ENCODE measurements around the gene SPAST. TPM values are rescaled to one million over a fixed set of nuclear protein-coding genes. Genes with fewer than 3 reads are reported as not detected.
A peak's percentile ranks its signal among the peaks of the same experiment; 100 is the strongest.
"Not testable (repeated sequence)": the region's sequence is repeated elsewhere in the genome, so short reads cannot be mapped to it uniquely, and the experiment has no call there.

Gene SPAST
- total and polyA plus RNA-seq, 8 donors: 16.0 to 25.7 (median 22.9) TPM

DNA sequence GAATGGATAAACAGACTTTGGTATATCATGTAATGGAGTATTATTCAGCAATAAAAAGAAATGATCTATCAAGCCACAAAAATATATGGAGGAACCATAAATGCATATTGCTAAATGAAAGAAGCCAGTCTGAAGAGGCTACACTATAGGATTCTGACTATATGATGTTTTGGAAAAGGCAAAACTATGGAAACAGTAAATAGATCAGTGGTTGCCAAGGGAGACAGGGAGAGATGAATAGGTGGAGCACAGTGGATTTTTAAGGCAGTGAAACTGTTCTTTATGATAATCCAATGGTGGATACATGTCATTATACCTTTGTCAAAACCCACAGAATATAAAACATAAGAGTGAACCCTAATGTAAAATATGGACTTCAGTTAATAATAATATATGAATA, 61.3 kb downstream of the SPAST start:
- Histone ChIP-seq H3K27me3 (no peaks in the 10 kb centered on the region), H3K9me3 (no peaks in the 10 kb centered on the region), H3K4me1 (no peaks in the 10 kb centered on the region), H3K4me3 (no peak overlapping the region), H3K36me3 (peaks cover 0 to 74% of the 10 kb centered on the region in 2 donors), H3K27ac (no peak overlapping the region)
- ATAC-seq (no peak), DNase-seq (no peak)
- intact Hi-C loops (cut with DNase I): no loop called here
- TF ChIP-seq, protein P1, sequence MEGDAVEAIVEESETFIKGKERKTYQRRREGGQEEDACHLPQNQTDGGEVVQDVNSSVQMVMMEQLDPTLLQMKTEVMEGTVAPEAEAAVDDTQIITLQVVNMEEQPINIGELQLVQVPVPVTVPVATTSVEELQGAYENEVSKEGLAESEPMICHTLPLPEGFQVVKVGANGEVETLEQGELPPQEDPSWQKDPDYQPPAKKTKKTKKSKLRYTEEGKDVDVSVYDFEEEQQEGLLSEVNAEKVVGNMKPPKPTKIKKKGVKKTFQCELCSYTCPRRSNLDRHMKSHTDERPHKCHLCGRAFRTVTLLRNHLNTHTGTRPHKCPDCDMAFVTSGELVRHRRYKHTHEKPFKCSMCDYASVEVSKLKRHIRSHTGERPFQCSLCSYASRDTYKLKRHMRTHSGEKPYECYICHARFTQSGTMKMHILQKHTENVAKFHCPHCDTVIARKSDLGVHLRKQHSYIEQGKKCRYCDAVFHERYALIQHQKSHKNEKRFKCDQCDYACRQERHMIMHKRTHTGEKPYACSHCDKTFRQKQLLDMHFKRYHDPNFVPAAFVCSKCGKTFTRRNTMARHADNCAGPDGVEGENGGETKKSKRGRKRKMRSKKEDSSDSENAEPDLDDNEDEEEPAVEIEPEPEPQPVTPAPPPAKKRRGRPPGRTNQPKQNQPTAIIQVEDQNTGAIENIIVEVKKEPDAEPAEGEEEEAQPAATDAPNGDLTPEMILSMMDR (IDR thresholded peaks at IDR 0.05): no peak

DNA sequence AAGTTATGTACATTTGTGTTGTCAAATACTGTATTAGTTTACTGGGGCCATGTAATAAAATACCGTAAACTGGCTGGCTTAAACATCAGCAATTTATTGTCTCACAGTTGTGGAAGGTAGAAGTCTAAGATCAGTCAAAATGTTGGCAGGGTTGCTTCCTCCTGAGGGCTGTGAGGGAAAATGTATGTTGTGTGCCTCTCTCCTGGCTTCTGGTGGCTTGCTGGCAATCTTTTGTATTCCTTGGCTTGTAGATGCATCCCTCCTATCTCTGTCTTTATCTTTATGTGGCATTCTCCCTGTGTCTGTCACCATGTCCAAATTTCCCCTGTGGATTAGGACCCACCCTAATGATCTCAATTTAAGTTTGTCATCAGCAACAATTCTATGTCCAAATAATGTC, 65.3 kb downstream of the SPAST start:
- no peaks in the 10 kb centered on the region for H3K9me3 ChIP-seq
- peaks cover 0 to 71% of the 10 kb centered on the region in 2 donors for H3K36me3 ChIP-seq
- intact Hi-C loops (cut with DNase I): no loop called here
- no peaks in the 10 kb centered on the region for H3K4me1 ChIP-seq
- H3K4me3 ChIP-seq: no peak overlapping the region
- ATAC-seq (no peak), DNase-seq (no peak)
- TF ChIP-seq, protein P1 (IDR thresholded peaks at IDR 0.05): no peak
- no peak overlapping the region for H3K27ac ChIP-seq
- no peaks in the 10 kb centered on the region for H3K27me3 ChIP-seq

DNA sequence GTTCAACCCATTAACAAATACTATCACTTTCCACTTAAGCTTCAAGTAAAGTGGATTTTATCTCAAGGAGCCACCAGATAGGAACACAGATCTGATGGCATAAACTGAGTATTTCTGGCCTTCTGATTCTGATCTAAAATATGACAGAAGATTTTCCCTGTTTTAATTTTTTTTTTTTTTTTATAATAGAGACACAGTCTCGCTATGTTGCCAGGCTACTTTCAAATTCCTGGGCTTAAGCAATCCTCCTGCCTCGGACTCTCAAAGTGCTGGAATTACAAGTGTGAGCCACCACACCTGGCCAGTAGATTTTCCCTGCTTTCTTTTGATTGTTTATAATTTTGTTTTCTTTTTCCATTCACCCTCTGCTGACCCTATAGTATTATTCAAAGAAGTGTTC, 65.7 kb downstream of the SPAST start:
- Histone ChIP-seq H3K9me3 (no peaks in the 10 kb centered on the region), H3K27ac (no peak overlapping the region), H3K27me3 (no peaks in the 10 kb centered on the region), H3K4me1 (no peaks in the 10 kb centered on the region), H3K36me3 (peaks cover 0 to 70% of the 10 kb centered on the region in 2 donors), H3K4me3 (no peak overlapping the region)
- no peak for ATAC-seq
- intact Hi-C loops (cut with DNase I): no loop called here
- DNase-seq: no peak
- TF ChIP-seq, protein P1 (IDR thresholded peaks at IDR 0.05): no peak

DNA sequence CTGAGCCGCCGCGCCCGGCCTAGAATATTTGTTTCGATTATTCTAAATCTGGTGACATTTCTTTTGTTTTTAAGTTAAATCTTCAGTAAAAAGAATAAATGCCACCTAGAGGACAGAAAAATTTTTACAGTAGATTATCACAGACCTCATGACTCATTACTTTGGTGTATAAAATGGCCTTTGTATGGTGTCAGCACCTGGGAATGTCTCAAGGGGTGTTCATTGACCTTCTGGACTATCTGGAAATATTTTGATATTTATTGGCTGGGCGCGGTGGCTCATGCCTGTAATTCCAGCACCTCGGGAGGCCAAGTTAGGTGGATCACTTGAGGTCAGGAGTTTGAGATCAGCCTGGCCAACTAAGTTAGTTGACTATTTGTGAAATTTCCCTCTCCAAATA, 72.1 kb downstream of the SPAST start:
- DNase-seq (peak in 1 of 4 donors; percentile 1), ATAC-seq (peak; percentile 86)
- intact Hi-C loops (cut with DNase I): no loop called here
- Histone ChIP-seq H3K27ac (no peak overlapping the region), H3K36me3 (peaks cover 0 to 46% of the 10 kb centered on the region in 2 donors), H3K4me1 (no peaks in the 10 kb centered on the region), H3K4me3 (no peak overlapping the region), H3K27me3 (no peaks in the 10 kb centered on the region), H3K9me3 (no peaks in the 10 kb centered on the region)
- TF ChIP-seq, protein P1 (IDR thresholded peaks at IDR 0.05): no peak

DNA sequence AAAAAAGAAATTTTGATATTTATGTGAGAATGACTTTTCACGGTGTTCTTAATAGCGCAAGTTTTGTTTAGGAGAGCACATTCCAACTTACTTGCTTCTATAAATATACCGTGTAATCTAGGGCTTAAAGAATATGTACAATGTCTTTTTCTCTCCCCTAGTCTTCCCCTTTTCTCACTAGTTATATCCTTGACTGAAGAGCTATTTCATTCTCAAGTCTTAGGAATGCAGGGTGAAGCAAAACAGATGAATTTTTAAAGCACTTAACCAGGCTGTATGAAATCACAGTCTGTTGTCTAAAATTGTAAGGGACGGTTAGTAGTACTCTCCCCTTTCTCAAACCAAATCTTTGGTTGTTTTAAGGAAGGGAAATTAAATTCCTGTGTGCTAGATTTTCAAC, 72.7 kb downstream of the SPAST start:
- H3K27me3 ChIP-seq: no peaks in the 10 kb centered on the region
- H3K4me1 ChIP-seq: no peaks in the 10 kb centered on the region
- no peaks in the 10 kb centered on the region for H3K9me3 ChIP-seq
- intact Hi-C loops (cut with DNase I): no loop called here
- DNase-seq: no peak
- H3K4me3 ChIP-seq: no peak overlapping the region
- TF ChIP-seq, protein P1 (IDR thresholded peaks at IDR 0.05): no peak
- H3K27ac ChIP-seq: no peak overlapping the region
- peaks cover 0 to 47% of the 10 kb centered on the region in 2 donors for H3K36me3 ChIP-seq
- peak; percentile 72 for ATAC-seq

DNA sequence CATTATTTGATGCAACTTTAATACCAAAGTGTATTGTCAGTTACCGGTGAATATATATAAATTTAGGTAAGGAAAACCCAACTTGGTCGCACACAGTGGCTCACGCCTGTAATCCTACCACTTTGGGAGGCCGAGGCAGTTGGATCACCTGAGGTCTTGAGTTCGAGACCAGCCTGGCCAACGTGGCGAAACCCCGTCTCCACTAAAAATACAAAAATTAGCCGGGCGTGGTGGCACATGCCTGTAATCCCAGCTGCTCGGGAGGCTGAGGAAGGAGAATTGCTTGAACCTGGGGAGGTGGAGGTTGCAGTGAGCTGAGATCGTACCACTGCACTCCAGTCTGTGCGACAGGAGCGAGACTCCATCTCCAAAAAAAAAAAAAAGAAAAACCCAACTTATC, 88.2 kb downstream of the SPAST start:
- H3K4me3 ChIP-seq; H3K4me1 ChIP-seq; H3K9me3 ChIP-seq; DNase-seq; intact Hi-C loops (cut with DNase I); H3K27ac ChIP-seq; H3K27me3 ChIP-seq; ATAC-seq: not testable (repeated sequence)
- H3K36me3 ChIP-seq: peaks cover 0 to 55% of the 10 kb centered on the region in 2 donors

Measured in left lung (tissue), 10 donors.